Measurements from ENCODE around the gene MED15.

DNA sequence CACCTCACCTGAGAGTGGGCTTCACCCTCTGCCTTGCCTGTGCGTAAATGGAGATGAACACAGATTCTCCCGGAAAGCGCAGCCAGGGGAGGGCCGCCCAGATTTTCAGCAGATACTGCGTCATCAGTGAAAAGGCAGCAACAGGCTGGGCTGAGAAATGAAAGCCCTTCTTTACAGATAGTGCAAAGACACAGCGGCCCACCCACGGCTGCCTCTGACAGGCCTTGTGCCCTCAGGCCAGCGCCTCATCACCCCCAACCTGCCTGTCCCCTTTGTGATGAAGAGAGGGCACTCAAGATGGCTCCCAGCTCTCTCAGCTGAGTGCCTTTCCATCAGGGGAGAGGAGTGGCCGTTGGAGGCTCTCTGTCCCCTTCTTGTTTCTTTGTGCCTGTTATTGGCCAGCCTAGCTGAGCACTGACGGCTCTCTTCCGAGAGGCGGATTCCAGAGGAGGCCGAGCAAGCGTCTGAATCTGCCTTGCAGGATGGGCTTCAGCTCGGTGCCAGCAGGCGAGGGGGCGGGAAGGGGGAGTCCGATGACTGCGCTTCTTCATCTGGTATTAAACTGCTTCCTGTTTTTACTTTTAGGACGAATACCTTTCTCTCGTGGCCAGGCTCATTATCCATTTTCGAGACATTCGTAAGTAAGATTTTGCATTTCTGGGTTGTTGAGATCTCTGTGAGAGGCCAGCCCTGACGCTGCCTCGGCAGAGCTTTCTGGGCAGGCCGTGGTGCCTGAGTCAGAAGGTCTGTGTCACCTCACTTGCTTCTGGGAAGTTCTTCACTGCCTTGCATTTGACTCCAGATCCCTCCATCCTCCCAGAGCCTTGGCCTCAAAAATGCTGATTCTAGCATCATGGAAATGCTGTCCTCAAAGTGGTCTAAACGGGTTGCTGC lies 43.7 kb downstream of the MED15 start:
- peak in 2 of 3 donors; percentile 60 to 61 for TF ChIP-seq POLR2AphosphoS5 (IDR thresholded peaks at IDR 0.05)
- no peak for TF ChIP-seq POLR2A (IDR thresholded peaks at IDR 0.05)
- TF ChIP-seq, protein P1, sequence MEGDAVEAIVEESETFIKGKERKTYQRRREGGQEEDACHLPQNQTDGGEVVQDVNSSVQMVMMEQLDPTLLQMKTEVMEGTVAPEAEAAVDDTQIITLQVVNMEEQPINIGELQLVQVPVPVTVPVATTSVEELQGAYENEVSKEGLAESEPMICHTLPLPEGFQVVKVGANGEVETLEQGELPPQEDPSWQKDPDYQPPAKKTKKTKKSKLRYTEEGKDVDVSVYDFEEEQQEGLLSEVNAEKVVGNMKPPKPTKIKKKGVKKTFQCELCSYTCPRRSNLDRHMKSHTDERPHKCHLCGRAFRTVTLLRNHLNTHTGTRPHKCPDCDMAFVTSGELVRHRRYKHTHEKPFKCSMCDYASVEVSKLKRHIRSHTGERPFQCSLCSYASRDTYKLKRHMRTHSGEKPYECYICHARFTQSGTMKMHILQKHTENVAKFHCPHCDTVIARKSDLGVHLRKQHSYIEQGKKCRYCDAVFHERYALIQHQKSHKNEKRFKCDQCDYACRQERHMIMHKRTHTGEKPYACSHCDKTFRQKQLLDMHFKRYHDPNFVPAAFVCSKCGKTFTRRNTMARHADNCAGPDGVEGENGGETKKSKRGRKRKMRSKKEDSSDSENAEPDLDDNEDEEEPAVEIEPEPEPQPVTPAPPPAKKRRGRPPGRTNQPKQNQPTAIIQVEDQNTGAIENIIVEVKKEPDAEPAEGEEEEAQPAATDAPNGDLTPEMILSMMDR (IDR thresholded peaks at IDR 0.05 in 8 of 11, conservative IDR thresholded peaks at IDR 0.05 in 3 of 11), result no peak
